Endometrial microvascular endothelial cells (primary cell): Measurements from ENCODE around the gene CD209. TPM values are rescaled to one million over a fixed set of nuclear protein-coding genes. Genes with fewer than 3 reads are reported as not detected.

Source experiments
- in situ Hi-C: cut with HindIII; loops from 2 replicates; pipeline ENCODE4 v1.10.0; 2017; ENCODE audit warnings: low sequenced_read_pairs, low pct_unique_long_range_greater_than_20kb; ENCODE audit errors: inconsistent ontology term
- total RNA-seq: library from RNA; depleted of rRNA; stranded (reverse); fragments of >200 nt; gene quantifications from one replicate; pipeline ENCODE4 v1.2.3, GENCODE V29; 2015; ENCODE audit errors: inconsistent ontology term

CD209 gene
- total RNA-seq, 1 donor from 2014 or later = not detected

GRCh38 chr19:7694499-7694898, 52.8 kb downstream of the CD209 start:
- in situ Hi-C loops = no loop called here

- in situ Hi-C loops = no loop called here
Measured at GRCh38 chr19:7692417-7693088, 54.8 kb downstream of the CD209 start.

DNA sequence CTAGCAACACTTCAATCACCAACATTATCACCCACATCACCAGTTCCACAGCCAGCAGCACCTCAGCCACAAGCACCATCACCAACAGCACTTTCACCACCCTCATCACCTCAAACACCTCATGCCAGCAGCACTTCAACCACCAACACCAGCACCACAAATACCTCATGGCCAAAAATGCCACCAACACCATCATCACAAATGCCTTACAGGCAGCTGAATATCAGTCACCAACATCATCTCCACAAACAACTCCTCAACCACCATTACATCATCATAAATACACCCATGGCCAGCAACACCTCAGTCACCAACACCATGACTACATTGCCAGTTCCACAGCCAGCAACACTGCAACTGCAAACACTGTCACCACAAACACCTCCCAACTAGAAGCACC, 55.8 kb downstream of the CD209 start:
- in situ Hi-C loops = no loop called here

DNA sequence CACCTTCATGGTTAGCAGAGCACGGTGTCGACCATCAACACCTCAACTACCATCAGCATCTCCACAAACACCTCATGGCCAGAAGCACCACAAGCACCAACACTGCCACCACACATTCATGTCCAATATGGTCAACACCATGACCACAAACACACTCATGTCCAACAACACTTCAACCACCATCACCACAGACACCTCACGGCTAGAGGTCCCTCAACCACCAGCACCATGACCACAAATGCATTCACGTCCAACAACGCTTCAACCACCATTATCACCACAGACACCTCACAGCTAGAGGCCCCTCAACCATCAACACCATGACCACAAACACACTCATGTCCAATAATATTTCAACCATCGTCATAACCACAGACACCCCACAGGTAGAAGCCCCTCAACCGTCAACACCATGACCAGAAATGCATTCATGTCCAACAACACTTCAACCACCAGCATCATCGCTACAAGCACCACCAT, 56.5 kb downstream of the CD209 start:
- in situ Hi-C loops = no loop called here

Other genes with a start within 250 kb of the CD209 start
- gene ZNF358, start 231.4 kb downstream of the CD209 start, total RNA-seq = 25.4 TPM
- 4.6 TPM for gene MCOLN1, start 224.9 kb downstream of the CD209 start, total RNA-seq
- gene PNPLA6, start 211.8 kb downstream of the CD209 start, total RNA-seq = 180 TPM
- gene CAMSAP3, start 151.7 kb downstream of the CD209 start, total RNA-seq = not detected
- gene XAB2, start 118.0 kb downstream of the CD209 start, total RNA-seq = 39.7 TPM
- gene PET100, start 117.7 kb downstream of the CD209 start, total RNA-seq = 16.0 TPM
- gene PCP2, start 113.8 kb downstream of the CD209 start, total RNA-seq = not detected
- gene STXBP2, start 110.4 kb downstream of the CD209 start, total RNA-seq = 29.8 TPM
- gene RETN, start 78.5 kb downstream of the CD209 start, total RNA-seq = not detected
- not detected for gene MCEMP1, start 70.4 kb downstream of the CD209 start, total RNA-seq
- gene TRAPPC5, start 66.7 kb downstream of the CD209 start, total RNA-seq = 81.6 TPM
- gene FCER2, start 45.4 kb downstream of the CD209 start, total RNA-seq = not detected
- not detected for gene CLEC4G, start 15.4 kb downstream of the CD209 start, total RNA-seq
- gene CLEC4M, start 15.7 kb upstream of the CD209 start, total RNA-seq = not detected
- 23.2 TPM for gene EVI5L, start 82.7 kb upstream of the CD209 start, total RNA-seq
- not detected for gene PRR36, start 126.9 kb upstream of the CD209 start, total RNA-seq
- gene LRRC8E, start 141.0 kb upstream of the CD209 start, total RNA-seq = 1.9 TPM
- 13.3 TPM for gene MAP2K7, start 156.3 kb upstream of the CD209 start, total RNA-seq
- gene TGFBR3L, start 167.3 kb upstream of the CD209 start, total RNA-seq = not detected
- 46.8 TPM for gene SNAPC2, start 172.8 kb upstream of the CD209 start, total RNA-seq
- 2.2 TPM for gene CTXN1, start 178.6 kb upstream of the CD209 start, total RNA-seq
- gene TIMM44, start 196.1 kb upstream of the CD209 start, total RNA-seq = 75.6 TPM